OCI-LY7 (cell line): ENCODE data around the gene AHR.

ENCODE experiments used
- EZH2phosphoT487 ChIP-seq: fragments of 200-600 bp; sonication (generic); IDR thresholded peaks from 2 replicates; pipeline ENCODE4 v1.6.1; 2018; ENCODE audit warnings: low read depth, borderline replicate concordance, mild to moderate bottlenecking, mixed run types, antibody characterized with exemption, low read length, moderate library complexity, mixed read lengths
- TF ChIP-seq, protein P1 (sequence below): fragments of 200-600 bp; sonication (generic); conservative IDR thresholded peaks from 2 replicates; pipeline ENCODE4 v1.5.1; 2014; ENCODE audit warnings: mild to moderate bottlenecking, antibody characterized with exemption, low read length, moderate library complexity, mixed read lengths

DNA sequence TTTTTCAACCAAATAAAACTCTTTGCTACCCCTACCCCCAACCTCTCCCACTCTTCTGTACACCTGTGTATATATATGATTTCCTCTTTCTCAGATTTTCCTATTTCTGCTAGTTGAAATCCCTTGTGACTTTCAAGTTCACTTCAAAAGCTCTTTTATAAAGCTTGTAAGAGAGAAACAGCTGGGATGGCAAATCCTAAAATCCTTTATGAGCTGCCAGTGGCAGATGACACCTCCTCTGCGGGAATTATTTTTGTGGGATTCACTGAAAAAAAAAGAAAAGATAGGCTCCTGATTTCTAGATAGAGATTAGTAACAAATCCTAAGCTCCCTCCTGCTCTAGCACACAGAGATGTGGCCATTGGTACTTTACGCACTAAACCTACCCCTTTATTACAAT, 92.9 kb downstream of the AHR start:
- TF ChIP-seq, protein P1, sequence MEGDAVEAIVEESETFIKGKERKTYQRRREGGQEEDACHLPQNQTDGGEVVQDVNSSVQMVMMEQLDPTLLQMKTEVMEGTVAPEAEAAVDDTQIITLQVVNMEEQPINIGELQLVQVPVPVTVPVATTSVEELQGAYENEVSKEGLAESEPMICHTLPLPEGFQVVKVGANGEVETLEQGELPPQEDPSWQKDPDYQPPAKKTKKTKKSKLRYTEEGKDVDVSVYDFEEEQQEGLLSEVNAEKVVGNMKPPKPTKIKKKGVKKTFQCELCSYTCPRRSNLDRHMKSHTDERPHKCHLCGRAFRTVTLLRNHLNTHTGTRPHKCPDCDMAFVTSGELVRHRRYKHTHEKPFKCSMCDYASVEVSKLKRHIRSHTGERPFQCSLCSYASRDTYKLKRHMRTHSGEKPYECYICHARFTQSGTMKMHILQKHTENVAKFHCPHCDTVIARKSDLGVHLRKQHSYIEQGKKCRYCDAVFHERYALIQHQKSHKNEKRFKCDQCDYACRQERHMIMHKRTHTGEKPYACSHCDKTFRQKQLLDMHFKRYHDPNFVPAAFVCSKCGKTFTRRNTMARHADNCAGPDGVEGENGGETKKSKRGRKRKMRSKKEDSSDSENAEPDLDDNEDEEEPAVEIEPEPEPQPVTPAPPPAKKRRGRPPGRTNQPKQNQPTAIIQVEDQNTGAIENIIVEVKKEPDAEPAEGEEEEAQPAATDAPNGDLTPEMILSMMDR = no peak
- TF ChIP-seq EZH2phosphoT487 = no peak
